ENCODE results near the gene VPS13A.
"Not testable (repeated sequence)": the region's sequence is repeated elsewhere in the genome, so short reads cannot be mapped to it uniquely, and the experiment has no call there.

Gene VPS13A

GRCh38 chr9:77424993-77425392, 247.7 kb downstream of the VPS13A start:
- DNase-seq (ENCODE audit: low spot score): no peak

- no peak for DNase-seq (ENCODE audit: low spot score)
These were observed 249.4 kb downstream of the VPS13A start for GRCh38 chr9:77426712-77427111.

GRCh38 chr9:77427256-77427927, 250.1 kb downstream of the VPS13A start:
- DNase-seq (ENCODE audit: low spot score): no peak

GRCh38 chr9:77429928-77430327, 252.6 kb downstream of the VPS13A start:
- no peak for DNase-seq (ENCODE audit: low spot score)

- no peak for DNase-seq (ENCODE audit: low spot score)
These were observed 254.7 kb downstream of the VPS13A start for GRCh38 chr9:77432053-77432452.

GRCh38 chr9:77433675-77434445, 256.5 kb downstream of the VPS13A start:
- peak; percentile 42 for DNase-seq (ENCODE audit: low spot score)

GRCh38 chr9:77435277-77435676, 257.9 kb downstream of the VPS13A start:
- DNase-seq (ENCODE audit: low spot score): no peak

GRCh38 chr9:77435688-77436087, 258.4 kb downstream of the VPS13A start:
- DNase-seq (ENCODE audit: low spot score): no peak

GRCh38 chr9:77438653-77439052, 261.3 kb downstream of the VPS13A start:
- no peak for DNase-seq (ENCODE audit: low spot score)

GRCh38 chr9:77440057-77440456, 262.7 kb downstream of the VPS13A start:
- no peak for DNase-seq (ENCODE audit: low spot score)

- DNase-seq (ENCODE audit: low spot score): not testable (repeated sequence)
These were observed 263.8 kb downstream of the VPS13A start for GRCh38 chr9:77441124-77441523.

GRCh38 chr9:77442436-77442835, 265.1 kb downstream of the VPS13A start:
- DNase-seq (ENCODE audit: low spot score): no peak

GRCh38 chr9:77447646-77448045, 270.3 kb downstream of the VPS13A start:
- DNase-seq (ENCODE audit: low spot score): no peak

GRCh38 chr9:77449240-77450084, 272.1 kb downstream of the VPS13A start:
- DNase-seq (ENCODE audit: low spot score): no peak

GRCh38 chr9:77450085-77450475, 272.7 kb downstream of the VPS13A start:
- DNase-seq (ENCODE audit: low spot score): no peak

GRCh38 chr9:77451507-77451906, 274.2 kb downstream of the VPS13A start:
- DNase-seq (ENCODE audit: low spot score): no peak

- DNase-seq (ENCODE audit: low spot score): no peak
These were observed 276.7 kb downstream of the VPS13A start for GRCh38 chr9:77453825-77454647.

- DNase-seq (ENCODE audit: low spot score): no peak
These were observed 277.3 kb downstream of the VPS13A start for GRCh38 chr9:77454663-77455062.

- peak; percentile 26 for DNase-seq (ENCODE audit: low spot score)
These were observed 278.1 kb downstream of the VPS13A start for GRCh38 chr9:77455312-77455927.

GRCh38 chr9:77456829-77457437, 279.6 kb downstream of the VPS13A start:
- DNase-seq (ENCODE audit: low spot score): peak; percentile 75
